ENCODE data around the gene GATB. TPM values are rescaled to one million over a fixed set of nuclear protein-coding genes. Genes with fewer than 3 reads are reported as not detected.
A peak's percentile ranks its signal among the peaks of the same experiment; 100 is the strongest.

Gene GATB
- total RNA-seq, 1 donor from 2014 or later, result 35.9 TPM

DNA sequence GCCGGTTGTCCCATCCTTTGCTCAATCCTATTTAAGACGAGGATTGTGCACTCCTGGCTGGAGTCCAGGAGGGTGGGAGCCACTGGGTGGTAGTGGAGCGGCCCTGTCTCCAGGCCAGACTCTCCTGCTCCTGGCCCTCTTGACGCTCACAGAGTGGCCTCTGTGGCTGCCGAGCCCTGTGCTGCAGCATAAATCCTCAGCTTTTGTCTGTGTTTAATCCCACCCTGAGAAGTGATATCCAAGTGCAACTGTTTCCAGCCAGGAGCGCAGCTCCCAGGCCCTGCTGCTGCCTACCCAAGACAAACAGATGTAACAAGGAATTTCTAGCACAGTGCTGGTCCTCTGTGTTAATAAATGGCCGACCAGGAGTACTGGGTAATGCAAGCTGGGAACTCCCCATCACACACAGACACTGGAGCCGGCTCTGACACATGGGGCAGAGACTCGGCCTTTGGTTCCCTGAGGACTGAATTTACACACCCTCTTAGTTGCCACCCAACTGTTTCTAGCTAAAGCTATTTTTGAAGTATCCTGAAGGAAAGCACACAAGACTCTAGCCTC is 85.3 kb downstream of the GATB start:
- DNase-seq (ENCODE audit: low spot score), result no peak

DNA sequence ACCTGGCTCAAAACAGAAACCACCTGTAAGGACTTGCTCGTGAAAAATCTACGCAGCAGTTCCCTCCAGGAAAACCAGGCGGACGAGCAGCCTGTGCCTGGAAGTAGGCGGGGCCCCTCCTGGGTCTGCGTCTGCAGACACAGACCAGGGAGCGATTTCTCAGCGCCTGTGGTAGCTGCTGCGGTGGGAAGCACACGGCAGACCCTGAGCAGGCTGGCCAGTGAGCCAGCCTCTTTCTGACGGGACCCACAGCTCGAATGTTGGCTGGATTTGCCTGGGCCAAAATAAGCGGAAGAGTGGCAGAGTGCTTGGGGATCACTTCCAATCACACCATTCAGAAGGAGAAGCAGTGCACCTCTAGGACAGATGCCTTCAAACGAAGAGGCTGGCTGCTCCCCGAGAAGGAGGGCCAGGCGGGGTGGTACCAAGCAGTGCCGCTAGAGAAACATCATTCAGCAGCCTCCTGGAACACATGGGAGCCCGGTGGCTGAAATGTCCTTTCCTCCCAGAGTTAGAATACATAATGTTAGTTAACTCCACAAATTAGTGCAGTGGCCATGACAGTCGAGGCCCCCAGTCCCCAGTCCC is 85.9 kb downstream of the GATB start:
- DNase-seq (ENCODE audit: low spot score), result peak; percentile 83

DNA sequence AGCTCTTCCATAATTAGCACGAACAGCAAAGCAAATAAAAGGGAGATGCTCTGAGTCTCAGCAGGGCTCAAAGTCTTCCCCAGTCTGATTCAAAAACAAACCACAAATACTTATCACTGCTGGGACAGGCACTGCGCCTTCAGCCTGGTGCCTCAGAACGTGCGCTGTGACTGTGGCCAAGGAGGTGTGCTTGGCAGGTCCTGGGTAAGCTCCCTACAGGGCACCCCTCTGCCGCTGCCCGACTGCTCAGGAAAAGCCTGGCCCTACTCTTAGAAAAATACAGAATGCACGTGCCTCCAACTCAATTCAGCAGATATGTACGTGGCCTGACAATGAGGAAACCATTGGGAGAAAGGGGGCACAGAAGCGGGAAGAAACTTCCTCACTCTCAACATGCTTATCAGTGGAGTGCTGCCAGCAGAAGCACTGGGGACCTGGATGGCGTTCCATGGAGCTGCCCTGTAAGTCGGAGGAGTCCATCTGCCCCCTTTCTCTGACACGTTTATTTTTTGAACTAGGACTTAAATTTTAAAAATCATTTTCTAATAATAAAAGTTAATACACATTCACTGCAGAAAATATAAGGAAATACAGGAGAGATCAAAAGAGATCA is 86.8 kb downstream of the GATB start:
- no peak for DNase-seq (ENCODE audit: low spot score)

DNA sequence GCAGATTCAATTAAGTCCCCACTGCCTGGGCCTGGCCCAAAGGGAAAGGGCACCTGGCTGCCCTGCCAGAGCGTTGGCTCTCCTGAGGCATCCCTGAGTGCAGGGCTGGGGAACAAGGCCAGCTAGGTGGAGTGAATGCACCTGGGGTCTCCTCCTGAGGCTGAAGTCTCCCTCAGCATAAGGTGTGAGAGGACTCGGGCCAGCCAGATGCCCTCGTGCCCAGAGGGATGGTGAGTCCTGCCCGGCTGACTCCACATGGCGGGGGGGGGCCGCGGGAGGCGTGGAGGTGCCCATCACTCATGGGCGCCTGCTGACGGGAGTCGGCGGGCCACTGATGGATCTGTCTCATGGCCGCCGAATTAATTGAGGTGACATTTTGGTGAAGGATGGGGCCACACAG is 87.8 kb downstream of the GATB start:
- no peak for DNase-seq (ENCODE audit: low spot score)

DNA sequence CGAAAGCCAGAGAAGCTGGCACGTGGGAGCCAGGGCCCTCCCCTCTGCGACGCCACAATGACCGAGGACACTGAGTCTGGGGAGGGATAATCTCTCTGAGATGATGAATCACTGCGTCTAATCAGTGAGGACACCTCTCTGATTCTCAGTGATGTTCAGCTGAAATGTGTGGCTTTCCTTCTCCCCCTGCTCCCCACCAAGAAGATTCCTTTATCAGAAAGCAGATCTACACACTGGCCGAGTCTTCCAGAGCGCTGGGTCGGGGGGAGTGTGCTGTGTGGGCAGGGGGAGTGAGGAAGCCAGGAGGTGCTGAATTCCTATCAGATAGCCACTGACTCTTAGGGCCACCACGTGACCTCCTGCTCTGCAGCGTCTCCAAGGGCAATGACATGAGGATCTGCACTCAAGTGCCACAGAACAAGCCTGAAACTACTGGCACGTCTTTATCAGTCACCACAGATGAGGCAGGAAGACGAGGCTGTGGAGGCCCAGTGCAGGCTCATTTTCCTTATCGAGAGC is 89.2 kb downstream of the GATB start:
- peak; percentile 43 for DNase-seq (ENCODE audit: low spot score)

DNA sequence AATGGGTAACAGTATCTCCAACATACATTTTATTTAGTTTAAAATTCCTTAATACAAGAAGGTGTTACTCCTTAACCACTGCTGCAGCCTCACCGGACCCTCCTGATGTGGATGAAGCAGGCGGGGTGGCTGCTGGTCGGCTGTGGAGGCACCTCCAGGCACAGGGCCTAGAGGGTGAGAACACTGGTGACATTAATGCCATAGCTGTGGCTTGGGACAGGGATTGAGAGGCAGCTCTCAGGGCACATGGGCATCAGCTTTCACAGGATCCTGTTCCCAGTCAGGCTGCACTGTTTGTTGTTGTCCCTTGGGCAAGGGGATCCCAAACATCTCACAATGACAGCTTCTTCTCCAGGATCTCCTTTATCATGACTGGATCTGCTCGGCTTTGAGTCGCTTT is 90.0 kb downstream of the GATB start:
- no peak for DNase-seq (ENCODE audit: low spot score)

DNA sequence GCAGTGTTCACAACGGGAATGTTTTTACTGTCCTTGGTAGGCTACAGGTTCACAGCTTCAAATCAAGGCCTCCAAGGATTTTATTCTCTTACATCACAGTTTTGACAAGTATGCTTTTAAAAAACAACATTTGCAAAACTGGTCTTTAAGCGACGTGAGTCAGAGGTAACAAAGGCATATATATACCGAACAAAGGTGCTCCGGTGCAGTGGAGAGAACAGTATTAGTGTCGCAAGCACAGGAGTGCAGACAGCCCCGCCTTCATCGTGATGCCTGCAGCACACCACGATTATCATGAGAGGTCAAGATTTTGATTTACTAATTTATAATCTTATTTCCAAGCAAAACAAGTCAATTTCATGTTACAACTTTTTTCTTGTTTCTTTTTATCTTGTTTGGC is 90.8 kb downstream of the GATB start:
- no peak for DNase-seq (ENCODE audit: low spot score)

DNA sequence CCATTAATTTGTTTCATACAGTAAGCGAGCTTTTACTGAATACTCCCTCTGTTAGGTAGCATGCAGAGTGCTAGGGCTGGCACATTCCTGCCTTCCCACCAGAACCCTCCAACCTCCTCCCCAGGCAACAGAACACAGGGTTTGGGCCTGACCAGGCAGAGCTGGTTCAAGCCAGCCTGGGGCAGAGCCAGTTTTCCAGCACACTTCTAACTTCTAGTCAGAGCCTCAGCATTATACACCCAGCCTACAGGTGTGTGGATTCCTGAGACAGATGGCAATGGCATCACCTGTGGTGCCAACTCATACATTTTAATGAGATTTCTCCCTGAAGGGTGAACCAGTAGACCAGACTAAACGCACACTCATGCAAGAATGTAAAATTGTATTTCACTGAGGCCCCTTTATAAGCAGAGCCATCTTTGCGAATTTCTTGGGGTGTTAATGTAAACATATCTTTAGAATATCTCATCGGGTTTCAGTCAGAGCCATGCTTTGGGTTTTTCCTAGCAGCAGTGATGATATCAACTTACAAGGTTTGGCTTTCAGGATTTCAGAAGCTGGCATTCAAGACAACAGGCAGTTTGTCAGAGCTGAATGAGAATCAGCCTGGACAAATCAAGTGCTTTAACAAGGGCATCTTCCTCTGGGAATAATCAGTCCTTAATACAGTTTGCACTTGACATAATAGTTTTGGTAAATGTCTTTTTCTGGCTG is 92.0 kb downstream of the GATB start:
- DNase-seq (ENCODE audit: low spot score), result no peak

DNA sequence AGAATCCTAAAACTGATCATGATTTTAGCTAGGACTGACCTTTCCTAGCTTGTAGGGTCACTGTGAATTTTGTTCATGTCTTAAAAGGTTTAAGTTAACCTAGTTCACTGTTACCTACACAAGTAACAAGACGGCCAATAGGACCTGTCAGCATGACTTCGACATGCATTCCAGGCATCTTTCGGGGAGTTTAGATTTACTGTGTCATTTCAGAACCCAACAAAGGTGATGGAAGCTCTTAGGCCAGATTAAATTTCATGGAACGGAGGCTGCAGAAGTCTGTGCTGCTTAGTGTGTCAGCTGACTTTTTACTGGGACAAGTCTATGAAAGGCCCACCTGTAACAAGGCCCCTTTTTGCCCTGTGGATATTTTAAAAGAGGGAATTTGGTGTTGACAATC is 93.1 kb downstream of the GATB start:
- DNase-seq (ENCODE audit: low spot score), result no peak

DNA sequence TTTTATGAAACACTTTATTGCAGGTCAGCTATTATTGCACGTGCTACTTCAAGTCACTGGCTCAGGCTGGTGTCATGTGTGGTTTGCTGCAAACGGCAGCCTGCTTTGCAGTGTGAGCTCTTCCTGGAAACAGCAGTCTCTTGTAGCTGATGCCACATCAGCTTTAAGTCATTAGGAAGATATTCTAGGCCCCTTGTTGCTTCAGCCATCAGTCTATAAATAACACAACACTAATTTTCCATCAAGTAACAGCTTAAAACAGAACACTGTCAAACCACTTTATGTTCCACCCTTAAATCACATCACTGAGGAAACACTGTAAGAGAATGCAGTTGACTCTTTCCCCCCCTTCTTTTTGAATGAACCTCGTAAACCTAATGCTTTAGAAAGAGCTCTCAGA is 93.8 kb downstream of the GATB start:
- DNase-seq (ENCODE audit: low spot score), result peak; percentile 81

DNA sequence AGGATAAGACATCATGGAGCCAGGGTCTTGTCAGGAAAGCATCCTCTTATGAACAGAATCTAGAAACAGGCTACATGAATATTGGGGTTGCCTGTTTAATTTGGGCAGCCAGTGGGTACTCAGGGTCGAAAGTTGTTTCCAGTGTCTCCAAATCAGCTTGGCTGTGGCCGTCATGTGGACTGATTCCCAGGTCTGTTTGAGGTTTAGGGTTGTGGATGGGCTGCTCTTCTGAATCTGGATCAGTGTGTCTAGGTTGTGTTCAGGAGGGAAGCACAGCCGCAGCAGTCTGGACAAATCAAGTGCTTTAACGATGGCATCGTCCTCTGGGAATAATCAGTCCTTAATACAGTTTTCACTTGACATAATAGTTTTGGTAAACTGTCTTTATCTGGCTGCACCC is 94.3 kb downstream of the GATB start:
- DNase-seq (ENCODE audit: low spot score), result no peak

DNA sequence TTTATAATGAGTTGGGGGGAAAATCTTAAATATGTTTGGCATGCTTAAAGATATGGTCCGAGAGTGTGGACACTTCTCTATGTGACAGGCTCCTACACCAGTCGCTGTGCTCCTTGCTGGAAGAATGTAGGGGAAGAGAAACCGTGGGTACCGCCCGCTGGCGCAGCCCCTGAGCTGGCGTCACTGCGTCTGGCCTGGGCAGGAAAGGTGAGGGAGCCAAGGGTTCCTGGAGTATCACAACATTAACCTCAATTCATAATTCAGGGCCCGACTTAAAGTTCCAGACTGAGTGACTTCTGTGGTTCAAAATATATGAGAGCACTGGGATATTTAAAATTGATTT is 95.1 kb downstream of the GATB start:
- no peak for DNase-seq (ENCODE audit: low spot score)

DNA sequence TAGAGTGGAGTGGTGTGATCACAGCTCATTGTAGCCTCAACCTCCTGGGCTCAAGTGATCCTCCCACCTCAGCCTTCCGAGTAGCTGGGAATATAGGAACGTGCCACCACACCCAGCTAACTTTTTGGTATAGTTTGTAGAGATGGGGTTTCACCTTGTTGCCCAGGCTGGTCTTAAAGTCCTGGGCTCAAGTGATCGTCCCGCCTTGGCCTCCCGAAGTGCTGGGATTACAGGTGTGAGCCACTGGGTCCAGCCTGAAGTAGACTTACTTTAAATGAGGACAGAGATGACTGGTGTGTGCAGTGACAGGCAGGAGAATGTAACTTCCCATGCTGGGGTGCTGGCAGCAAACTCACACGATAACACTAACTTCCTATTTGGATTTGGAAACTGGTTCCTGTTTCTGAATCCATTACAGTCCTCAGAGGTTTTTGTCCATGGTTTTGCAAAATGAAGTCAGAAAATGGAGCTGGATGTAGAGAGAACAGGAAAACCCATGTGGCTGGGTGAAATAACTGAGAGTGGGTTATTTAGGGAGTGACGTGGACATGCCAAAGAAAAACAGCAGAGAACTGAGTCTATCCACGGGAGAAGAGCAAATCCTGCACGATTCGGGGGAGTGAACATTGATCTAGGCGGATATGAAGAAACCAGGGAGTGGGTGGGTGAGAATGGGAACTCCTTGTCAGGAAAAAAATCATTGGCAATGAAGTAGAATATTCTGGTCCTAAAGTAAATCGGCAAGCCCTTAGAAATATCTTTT is 95.6 kb downstream of the GATB start:
- no peak for DNase-seq (ENCODE audit: low spot score)

DNA sequence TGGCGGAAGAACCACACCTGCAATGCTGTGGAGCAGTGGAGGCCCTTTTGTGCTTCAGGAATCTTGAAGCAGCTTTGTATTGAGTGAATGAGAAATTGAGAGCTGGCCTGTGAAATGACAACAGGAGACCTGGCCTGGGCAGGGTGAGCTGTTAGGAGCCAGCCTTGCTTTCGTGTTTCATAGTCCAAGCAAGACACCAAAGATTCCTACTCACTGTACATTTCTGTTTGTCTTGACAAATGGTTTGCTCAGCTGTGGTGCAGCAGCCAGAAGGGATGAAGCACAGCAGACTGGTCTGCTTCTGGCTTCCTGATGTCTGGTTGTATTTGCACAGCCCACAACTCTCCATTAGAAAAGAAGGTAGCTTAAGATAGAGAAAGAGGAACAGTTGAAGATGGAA is 96.5 kb downstream of the GATB start:
- no peak for DNase-seq (ENCODE audit: low spot score)

DNA sequence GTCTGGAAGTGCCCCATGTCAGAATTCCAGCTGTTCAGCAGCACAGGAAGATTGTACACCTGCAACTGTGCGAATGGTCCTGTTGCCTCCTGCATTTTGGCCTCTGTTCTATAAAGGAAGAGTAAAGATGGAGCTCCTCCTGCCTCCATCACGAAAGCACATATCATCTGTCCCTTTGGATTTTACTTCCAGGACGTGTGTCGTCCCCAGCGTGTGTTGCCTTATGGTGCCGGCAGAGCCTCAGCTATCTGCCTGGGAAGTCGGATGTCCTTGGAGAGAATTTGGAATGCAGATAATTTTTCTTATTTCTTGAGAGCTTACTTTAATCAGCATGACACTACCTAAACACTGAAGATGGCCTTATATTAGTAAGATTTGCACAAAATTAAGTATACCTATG is 97.7 kb downstream of the GATB start:
- no peak for DNase-seq (ENCODE audit: low spot score)

DNA sequence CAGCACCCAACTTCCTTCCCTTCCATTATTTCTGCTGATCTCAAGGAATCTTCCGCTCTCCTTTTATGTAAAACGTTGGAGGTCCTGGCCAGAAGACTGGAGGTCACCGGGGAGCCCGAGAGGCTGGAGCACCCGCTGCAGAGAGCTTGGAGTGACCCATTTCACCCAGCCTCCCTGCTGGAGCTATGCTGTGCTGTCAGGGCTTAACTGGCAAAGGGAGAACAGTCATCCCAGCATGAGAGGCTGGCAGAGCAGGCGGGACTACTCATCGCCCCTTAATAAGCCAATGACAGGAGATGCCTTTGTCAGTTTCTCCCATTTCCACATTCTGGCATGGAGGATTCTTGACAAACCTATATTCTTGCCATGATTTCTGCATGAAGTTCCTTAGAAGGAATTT is 98.9 kb downstream of the GATB start:
- DNase-seq (ENCODE audit: low spot score), result no peak

DNA sequence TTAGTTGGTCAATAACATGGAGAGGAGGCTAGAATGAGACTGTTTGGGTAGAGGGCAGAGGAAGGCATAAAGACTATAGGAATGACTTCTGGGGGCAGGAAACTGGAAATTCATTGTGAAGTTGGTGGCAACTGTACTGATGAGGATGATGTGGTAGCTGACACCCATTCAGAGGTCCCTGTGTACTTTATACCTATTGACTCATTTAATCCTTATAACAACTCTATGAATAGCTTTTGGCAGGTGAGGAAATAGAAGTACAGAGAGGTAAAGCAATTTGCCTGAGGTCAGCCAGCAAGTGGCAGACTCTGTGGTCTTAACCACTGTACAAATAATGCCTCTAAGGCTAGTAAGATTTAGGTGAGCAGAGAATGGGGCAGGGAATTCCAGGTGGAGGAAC is 100.1 kb downstream of the GATB start:
- DNase-seq (ENCODE audit: low spot score), result no peak

DNA sequence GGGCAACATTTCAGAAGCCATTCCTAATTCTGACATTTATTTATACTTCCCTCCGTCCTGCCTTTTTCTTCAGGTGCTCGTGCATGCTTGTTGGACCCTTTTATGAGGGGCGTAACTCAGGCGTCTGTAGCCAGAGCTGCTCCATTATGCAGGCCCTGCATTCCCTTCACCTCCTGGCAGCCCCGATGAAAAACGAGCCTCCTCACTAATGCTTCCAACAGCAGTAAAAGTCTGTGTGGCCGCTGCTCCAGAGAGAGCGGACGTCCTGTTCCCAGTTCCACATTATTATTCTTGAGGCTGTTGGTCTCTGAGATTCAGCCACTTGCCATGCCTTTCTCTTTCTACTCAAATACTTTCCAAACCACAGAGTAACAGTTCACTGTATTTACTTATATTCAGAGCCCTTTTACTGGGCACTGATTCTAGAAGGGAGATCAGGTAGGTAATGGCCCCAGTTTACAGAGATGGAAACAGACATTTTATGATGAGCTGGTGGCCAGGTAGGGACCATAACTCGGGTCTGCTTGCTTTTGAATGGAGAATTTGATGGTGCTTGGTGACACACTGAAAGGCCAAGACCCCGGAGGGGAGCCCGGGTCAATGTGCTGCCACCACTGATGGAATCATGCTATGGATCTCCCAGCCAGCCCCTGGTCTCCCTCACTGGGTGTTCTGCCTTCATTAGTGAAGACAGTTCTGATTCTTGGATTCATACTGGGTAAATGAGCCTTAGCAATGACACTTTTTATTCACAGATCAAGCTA is 101.0 kb downstream of the GATB start:
- DNase-seq (ENCODE audit: low spot score), result peak; percentile 73

DNA sequence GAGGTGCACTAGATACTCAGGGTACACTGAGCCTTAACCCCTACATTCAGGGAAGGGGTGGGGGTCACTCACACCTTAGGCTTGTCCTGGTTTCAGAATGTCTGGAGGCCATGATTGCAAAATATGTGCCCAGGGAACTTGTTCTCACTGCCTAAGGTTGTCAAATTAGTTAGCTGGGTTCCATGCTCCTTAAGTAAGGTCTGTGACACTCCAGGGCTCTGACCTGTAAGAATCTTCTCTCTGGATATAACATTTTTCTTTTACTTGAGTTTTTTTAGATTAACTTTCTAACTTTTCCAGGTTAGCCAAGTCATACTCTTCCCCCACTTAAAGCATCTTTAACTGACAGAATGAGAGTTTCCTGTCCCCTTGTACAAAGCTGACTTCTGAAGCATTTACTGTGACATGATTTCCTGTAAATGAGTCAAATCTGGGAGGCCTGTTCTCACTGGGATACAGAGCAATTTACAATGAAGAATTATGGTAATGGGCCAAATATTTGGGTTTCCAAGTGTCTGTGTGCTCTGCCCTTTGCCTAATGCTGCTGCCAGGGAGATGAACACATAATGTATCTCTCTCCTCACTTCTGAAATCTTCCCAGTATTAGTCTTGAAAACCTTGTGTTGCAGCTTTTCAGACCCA is 101.7 kb downstream of the GATB start:
- no peak for DNase-seq (ENCODE audit: low spot score)

DNA sequence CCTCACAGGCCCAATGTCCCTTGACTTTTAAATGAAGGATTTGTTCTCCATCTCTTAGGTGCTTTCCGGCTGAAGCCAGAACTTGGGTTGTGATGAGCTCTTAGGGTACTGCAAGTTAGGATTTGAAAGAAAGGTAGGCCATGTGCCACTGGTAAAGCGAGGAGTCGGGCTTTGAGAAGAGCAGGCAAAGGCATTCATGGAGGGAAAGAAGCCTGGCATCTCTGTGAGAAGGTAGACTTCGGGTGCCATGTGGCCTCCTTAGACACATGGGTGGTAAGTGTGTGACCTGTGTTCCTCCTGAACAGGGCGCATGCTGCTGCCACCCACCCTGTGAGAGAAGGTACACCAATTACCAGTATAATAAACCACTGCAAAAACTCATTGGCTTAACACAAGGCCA is 102.9 kb downstream of the GATB start:
- DNase-seq (ENCODE audit: low spot score), result no peak

DNA sequence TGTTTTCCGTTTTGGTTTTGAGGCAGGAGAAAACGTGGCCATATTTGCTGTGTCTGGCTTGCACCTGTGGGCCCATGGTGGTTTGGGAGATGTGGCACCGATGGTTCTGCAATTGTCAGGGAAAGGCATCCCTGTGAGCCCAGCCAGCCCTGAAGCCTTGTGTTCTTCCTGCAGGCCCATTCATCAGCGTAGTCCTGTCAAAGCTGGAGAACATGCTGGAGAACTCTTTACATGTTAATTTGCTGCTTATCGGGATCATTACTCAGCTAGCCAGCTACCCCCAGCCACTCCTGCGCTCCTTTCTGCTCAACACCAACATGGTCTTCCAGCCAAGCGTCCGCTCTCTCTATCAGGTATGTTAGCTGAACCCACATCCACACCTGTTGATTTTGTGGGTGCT is 104.7 kb downstream of the GATB start:
- DNase-seq (ENCODE audit: low spot score), result no peak
